Fibroblast of peridontal ligament (primary cell): ENCODE measurements around the gene C16orf95.
"Not testable (repeated sequence)": the region's sequence is repeated elsewhere in the genome, so short reads cannot be mapped to it uniquely, and the experiment has no call there.

Experiments used
- DNase-seq: peaks from one replicate; pipeline ENCODE4 v3.0.0-alpha.2; 2010; ENCODE audit errors: extremely low read depth

Gene C16orf95, protein sequence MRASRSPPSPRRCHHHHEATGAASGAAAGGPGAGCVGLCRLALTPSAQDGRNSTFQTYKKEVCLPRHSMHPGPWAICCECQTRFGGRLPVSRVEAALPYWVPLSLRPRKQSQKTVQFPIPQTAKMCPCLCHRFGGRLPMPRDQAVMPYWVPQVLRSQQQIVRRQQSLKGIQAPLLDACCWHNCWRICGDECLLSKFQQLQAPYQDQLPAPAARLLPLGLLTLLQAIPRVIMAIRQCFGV

GRCh38 chr16:87316923-87317749 is at the start of gene C16orf95:
TSS of gene C16orf95 (minus strand) at chr16:87317392. CDS start at chr16:87317242, 150 bp downstream.
- DNase-seq, result peak; percentile 94

- no peak for DNase-seq
Observed at GRCh38 chr16:87366930-87367329, 49.7 kb upstream of the C16orf95 start.

DNA sequence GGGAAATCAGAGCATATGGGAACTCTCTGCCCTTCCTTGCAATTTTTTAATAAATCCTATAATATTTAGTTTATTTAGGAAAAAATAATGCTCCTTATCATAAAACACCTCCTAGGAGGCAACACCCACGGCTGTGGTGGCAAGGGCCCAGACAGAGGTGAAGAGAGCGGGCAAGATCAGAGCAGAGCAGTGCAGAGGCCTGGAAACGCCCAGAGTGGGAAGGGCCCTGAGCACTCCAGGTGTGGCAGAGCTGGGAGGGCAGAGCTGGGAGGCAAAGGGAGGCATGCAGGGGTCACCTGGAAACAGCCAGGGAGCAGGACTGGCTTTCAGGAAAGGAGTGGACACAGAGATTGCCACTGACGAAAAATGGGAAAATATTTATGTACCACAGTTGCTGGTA is 49.1 kb upstream of the C16orf95 start:
- DNase-seq, result no peak

DNA sequence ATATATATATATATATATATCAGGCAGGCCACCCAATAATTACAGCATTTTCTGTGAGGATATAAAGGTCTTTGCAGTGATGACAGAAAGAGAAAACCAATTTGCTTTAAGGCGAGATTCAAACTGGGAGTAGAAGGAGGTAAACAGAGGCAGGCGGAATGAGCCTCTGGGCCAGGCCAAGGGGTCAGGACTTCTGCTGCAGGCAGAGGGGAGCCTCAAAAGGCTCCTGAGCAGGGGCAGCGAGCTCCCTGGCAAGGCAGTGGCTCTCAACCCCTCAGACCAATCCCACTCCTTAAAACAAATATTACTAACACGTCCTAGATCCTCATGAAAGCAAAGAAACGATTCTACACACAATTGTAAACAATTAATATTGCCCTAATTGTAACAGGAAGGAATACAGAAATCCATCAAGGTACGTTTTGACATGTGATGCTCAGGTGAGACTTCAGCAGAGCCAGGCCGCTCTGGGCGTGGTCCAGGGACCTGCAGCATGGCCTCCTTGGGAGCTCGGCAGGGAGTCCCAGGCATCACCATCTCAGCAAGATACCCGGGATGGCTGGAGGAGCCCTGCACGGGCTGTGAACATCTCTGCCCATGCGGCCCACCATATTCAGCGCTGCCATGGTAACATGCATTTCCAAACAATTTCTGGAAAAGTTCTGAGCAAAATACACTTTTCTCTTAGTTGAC is 48.0 kb upstream of the C16orf95 start:
- DNase-seq, result no peak

DNA sequence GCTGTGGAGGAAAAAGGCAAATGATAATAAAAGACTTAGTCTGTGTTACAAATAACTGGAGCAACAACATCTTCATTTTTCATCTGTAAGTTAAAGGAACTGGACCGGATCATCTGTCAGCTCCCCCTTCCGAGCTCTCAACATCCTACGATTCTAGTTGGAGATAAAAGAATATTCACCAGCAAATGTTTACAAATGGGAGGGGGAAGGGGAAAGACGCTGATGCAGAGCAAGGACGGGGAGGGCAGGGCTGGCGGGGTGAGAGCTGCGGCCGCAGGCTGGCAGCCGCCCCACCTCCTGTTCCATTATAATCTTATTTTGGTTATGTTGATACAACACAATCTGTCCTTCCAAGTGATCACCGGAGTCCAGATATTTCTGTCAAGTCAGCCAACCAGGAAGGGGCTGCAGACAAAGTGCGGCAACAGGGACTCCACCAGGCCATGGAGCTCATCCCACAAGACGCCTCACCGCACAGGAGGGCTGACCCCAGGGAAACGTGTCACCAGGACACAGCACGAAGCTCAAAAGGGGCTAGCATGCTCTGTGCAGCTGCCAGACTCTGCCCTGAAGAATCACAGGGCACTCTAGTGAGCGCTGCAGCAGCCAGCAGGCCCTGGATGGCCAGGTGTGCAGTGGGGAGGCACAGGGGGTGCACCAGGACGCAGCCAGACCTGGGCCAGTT is 46.7 kb upstream of the C16orf95 start:
- peak; percentile 55 for DNase-seq

- not testable (repeated sequence) for DNase-seq
Observed at GRCh38 chr16:87362828-87363559, 45.8 kb upstream of the C16orf95 start.

- no peak for DNase-seq
Observed at GRCh38 chr16:87361916-87362619, 44.9 kb upstream of the C16orf95 start.

DNA sequence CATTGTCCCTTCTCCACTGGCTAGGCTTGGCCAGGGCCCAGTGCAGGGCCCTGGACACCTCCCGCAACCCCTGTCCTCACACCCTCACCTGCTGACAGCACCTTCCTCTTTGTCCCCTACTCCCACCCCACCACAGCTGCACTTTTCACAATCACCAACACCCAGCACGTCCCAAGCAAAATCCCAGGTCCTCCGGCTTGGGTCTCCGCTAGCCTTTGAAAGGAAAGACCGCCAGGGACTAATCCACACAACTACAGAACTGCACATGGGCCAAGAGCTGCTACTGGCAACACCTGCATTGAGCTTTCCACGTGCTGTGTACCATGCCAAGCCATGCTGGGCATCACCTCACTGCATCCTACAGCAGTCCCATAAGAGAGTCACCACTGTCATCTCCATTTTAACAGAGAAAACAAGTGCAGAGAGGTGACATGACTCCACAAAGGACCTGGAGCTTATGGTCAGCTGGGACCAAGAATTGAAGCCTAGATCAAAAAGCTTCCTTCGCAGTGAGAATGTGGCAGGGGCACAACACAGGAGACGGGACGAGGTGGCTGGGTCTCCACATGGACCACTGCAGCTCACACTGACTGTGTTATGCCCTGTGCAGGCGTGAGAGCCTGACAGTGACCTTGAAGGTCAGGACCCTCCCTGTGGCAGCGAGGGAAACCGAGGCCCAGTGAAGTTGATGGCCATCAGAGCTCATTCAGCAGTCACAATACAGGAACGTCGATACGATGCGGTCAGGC is 43.8 kb upstream of the C16orf95 start:
- no peak for DNase-seq

DNA sequence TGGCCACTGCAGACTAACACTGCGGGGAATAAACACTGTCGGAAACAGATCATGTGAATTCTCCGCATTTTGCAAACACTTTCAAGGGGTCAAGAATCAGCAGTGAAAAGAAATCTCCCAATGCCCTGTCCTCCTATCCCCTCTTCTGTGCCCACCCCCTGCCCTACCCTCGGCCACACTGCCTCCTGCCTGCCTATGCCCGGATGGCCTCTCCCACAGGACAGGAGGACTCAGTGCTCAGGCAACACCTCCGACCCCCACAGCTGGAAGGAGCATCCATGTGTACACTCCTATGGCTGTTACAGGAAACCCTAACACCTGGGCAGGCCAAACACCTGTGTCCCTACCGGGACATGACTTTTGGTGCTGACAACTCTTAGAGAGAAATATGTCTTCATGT is 41.9 kb upstream of the C16orf95 start:
- DNase-seq, result no peak

DNA sequence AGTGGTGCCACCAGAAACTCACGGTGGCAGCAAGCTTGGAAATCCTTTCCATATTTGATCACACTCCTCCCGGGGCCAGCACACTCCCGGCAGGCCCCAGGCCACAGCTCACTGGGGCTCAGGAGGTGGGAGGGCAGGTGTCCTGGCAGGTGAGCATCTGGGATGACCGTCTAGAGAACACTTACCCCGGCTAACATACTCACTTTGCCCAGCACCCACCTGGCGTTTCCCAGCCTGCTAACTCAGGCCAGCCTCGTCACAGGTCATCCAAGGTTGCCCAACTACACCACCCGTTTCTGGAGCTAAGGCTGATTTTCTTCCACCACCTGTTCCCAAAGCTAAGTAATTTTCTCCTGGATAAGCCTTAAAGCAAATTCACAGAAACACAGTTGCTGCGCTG is 41.5 kb upstream of the C16orf95 start:
- no peak for DNase-seq

DNA sequence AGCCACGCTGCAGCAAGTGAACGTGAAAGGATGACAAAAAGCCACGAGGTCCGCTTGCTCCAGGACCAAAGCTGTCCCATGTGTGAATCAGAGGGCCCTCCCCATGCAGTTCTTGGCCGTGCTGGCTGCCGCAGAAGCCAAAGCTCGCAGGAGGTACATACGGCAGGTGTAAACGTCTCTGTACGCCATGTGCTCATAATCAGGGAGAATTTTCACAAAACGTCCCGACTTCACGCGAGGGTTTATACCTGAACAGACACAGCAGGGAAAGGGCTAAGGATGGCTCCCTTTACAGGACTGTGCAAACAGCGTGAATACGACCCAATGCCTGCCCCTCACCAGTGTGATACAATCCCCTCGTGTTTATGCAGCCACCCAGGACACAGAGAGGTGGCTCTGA is 41.1 kb upstream of the C16orf95 start:
- no peak for DNase-seq

GRCh38 chr16:87356491-87356853 is 39.3 kb upstream of the C16orf95 start:
- no peak for DNase-seq

DNA sequence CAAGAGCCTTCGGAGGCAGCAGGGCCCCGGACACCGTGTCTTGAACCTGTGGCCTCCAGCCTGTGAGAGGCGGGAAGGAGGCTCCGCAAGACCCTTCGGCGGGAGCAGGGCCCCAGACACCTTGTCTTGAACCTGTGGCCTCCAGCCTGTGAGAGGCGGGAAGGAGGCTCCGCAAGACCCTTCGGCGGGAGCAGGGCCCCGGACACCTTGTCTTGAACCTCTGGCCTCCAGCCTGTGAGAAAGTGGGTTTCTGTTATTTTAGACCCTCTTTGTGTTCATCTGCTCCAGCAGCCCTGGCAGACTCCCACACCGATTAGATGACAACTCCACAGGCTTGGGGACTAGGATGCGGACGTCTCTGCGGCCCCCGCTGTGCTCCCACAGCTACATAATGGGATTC is 36.4 kb upstream of the C16orf95 start:
- no peak for DNase-seq

DNA sequence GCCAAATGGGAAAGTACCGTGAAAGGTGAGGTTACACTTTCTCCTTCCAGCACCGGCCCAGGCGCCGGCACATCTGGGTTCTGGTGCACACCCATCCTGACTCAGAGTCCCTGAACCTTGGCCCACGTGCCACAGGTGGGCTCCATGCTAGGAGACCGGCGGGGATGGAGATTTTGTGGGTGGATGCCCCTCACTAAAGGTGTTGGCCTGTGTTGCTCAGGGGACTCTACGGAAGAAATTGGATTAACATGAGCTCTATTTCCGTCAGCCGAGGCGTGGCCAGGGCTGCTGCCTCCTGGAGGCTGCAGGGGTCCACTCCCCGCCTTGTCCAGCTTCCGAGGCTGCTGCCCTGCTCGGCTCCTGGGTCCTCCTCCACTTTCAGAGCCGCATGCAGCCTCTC is 35.6 kb upstream of the C16orf95 start:
- no peak for DNase-seq

DNA sequence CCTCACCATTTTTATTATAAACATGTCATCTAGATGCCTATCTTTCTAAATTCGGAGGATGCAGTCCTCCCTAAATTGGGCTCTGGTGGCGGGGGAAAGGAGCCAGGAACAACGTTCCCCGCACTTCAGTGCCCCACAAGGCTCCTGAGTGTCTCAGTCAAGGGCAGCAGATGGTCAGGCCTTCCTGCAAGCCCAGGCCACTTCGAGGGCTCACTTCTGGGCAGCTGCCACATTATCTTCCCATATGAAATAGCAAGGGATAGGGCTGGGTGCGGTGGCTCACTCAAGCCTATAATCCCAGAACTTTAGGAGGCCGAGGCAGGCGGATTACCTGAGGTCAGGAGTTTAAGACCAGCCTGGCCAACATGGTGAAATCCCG is 34.1 kb upstream of the C16orf95 start:
- no peak for DNase-seq

- peak; percentile 63 for DNase-seq
Observed at GRCh38 chr16:87350681-87351319, 33.6 kb upstream of the C16orf95 start.

- no peak for DNase-seq
Observed at GRCh38 chr16:87350031-87350430, 32.8 kb upstream of the C16orf95 start.

- DNase-seq, result no peak
Observed at GRCh38 chr16:87348616-87349157, 31.5 kb upstream of the C16orf95 start.

GRCh38 chr16:87347932-87348615 is 30.9 kb upstream of the C16orf95 start:
- DNase-seq, result no peak
